NCI-H2081 (cell line): ENCODE results near the gene CORO1C.
"Not testable (repeated sequence)": the region's sequence is repeated elsewhere in the genome, so short reads cannot be mapped to it uniquely, and the experiment has no call there.

Source experiments
- DNase-seq, 2 experiments: peaks; one replicate each; lab custom pipeline; 2025; lab: John Stamatoyannopoulos, UW

CORO1C gene

DNA sequence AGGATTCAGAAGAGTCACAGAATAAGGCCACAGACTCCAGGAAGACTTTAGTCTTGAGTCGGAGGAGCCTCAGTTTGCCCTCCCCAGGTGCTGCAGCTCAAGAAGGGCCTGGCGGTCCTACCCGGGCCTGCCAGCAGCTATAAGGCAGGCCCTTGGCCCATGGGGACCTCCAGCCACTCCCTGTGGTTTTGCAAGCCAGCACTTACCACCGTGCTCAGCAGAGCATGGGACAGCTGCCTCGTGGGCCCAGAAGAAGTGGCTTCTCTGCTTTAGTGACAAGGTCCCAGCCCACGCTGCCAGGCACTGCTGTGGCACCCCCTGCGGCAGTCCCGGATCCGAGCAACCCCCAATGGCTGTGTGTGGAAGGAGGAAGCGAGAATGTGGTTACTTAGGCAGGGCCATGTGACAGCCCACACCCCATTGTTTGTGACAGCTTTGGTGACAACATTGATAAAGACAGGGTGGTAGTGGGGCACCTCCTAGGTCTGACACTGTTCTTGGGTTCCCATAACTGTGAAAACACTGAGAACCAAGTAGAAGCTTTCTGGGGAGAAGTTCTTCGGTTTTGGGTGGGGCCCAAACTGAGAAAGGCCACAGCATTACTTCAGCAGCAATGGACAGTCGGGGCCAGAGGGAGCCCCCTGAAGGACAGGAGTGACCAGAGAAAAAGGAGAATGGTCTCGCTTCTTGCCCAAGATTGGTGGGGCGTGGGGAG is 97.6 kb downstream of the CORO1C start, which contains the start of gene SELPLG:
Gene SELPLG (minus strand): TSS at position 361 of the 715 bp plus-strand sequence. CDS start 9,587 bp downstream, outside the sequence.
- no peak for DNase-seq

DNA sequence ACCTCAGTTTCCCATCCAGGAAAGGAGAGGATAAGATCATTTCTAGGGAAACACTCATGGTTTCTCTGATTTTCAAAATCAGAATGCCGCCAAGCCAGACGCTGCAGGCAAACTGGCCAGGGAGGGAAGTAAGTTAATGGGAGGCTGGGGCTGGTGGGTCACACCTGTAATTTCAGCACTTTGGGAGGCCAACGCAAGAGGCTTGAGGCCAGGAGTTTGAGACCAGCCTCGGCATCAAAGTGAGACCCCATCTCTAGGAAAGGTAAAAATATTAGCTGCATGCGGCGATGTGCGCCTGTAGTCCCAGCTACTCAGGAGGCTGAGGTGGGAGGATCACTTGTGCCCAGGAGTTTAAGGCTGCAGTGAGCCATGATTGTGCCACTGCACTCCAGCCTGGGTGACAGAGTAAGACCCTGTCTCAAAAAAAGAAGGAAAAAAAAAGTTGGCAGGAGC is 98.2 kb downstream of the CORO1C start:
- DNase-seq = no peak

DNA sequence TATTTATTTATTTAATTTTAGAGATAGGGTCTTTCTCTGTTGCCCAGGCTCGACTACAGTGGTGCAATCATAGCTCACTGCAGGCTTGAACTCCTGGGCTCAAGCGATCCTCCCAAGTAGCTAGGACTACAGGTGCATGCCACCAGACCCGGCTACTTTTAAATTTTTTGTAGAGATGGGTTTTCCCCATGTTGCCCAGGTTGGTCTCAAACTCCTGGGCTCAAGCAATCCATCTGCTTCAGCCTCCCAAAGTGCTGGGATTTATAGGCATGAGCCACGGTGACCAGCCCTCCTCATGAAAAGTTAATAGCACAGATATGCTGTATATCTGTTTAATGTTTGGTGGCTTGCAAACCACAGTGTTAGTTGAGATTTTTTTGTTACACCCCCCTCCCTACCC is 100.1 kb downstream of the CORO1C start:
- DNase-seq = not testable (repeated sequence)

DNA sequence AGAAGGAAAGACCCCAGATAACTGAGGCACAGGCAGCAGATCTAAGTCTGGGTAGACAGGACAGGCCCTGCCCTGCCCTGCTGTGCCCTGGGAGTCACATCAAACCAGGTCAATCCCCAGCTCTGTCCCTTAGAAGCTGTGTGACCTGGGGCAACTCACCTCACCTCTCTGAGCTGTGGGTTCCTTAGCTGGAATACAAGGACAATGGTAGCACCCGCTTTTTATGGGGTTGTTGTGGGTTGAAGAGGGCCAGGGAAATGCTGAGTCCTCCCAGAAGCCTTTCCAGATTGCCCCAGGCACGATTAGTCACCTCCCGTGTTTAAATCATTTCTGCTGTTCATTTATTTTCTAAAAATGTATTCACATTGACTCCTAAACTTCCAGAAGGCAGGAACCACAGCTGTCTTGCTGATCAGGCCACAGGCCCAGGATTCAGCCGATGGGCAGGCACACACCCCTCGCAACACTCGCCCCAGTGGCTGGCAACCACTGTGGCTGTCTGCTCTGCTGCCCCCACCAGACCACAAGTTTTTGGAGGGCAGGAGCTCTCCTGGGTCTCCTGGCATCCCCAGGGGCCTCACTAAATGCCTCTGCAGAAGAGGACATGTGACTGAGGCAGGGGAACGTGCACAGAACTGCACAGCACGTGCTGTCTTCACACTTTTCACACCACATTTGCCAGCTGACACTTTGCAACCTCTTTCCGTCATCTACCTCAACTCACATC is 100.7 kb downstream of the CORO1C start:
- DNase-seq = no peak

DNA sequence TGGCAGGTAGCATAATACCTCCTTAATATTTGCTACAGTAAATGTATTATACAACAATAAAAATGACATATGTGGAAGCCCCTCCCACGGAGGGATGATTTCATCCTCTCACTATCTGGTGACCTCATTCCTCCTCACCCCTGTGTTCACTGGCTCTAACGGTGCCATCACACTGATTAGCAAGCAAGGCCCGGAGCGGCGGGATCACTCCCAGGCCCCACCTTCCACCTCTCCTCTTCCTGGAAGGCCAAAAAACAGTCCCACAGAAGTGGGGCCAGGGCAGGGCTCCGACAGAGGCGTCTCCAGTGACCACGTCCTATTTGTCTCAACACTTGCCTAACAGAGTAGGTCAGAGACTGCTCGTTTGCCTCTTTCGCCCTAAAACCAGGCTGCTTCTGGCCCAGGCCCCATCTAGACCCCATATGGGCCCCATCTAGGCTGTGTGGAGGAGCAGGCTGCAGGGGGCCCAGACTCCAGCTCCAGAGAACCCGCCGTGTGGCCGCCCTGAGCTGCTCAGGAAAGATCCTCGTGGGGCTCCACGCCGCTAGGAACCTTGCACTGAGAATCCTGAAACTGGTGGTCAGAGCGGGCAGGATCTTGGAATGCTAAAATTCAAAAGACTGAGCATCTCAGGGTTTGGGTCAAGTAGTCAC is 101.4 kb downstream of the CORO1C start:
- DNase-seq = no peak

DNA sequence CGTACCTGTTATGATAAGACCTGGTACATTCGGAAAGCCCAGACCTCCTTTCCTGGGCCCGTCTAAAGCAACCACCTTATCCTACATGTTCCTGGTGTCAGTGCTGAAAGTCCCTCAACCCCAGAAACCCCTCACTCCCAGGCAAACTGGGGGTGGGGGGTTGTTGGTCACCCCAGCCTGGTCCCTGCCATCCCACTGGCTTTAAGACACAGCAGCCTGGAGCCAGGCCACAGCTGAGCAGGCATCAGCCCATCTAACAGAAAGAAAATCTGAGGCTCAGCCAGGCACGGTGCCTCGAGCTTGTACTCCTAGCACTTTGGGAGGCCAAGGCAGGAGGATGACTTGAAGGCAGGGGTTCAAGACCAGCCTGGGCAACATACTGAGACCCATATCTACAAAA is 102.2 kb downstream of the CORO1C start:
- no peak for DNase-seq

DNA sequence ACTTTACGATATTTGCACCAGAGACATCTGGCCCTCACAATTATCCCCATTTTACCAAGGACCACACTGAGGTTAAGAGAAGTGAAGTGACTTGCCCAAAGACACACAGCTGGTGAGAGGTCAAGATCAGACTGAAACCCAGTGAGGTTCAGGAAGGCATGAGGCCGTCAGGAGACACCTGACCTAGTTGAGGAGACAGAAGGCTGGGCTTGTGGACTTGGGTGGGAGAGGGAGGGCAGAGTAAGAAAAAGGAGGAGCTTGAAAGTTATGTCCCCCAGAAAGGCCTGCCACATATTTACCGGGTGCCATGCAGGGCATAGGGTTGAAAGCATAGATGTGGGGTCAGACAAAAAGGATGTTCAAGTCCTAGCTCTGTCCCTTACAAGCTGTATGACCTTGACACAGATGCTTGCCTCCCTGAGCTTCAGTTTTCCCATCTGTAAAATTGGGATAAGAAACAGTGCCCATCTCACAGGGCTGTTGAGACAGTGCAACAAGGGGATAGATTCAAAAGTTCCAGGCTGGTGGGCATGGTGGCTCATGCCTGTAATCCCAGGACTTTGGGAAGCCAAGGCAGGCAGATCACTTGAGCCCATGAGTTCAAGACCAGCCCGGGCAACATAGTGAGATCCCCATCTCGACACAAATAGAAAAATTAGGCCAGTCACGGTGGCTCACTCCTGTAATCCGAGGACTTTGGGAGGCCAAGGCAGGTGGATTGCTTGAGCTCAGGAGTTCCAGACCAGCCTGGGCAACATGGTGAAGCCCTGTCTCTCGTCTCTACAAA is 104.0 kb downstream of the CORO1C start:
- no peak for DNase-seq

DNA sequence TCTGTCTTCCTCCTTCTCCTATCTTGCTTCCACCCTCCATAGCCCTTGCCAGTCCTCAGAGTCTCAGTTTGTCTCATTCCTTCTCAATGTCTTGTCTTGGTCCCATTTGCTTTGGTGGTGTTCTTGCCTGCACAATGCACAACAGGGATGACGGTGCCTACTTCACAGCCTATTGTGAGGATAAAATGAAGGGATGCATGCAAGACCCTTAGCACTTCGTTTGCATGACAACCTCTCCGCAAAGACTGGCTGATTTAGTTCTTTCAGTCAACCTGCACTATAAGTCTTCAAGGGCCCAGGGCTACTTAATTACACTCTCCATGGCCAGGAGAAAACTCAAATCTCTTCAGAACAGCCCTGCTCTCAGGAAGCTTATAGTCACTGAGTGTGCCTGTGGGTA is 106.1 kb downstream of the CORO1C start:
- DNase-seq = no peak

DNA sequence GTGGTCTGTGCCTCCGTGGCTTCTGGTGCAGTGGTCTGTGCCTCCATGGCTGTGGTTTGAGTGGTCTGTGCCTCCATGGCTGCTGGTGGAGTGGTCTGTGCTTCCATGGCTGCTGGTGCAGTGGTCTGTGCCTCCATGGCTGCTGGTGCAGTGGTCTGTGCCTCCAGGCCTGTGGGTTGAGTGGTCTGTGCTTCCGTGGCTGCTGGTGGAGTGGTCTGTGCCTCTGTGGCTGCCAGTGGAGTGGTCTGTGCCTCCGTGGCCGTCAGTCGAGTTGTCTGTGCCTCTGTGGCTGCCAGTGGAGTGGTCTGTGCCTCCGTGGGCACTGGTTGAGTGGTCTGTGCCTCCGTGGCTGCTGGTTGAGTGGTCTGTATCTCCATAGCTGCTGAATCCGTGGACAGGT is 107.7 kb downstream of the CORO1C start:
- no peak for DNase-seq

DNA sequence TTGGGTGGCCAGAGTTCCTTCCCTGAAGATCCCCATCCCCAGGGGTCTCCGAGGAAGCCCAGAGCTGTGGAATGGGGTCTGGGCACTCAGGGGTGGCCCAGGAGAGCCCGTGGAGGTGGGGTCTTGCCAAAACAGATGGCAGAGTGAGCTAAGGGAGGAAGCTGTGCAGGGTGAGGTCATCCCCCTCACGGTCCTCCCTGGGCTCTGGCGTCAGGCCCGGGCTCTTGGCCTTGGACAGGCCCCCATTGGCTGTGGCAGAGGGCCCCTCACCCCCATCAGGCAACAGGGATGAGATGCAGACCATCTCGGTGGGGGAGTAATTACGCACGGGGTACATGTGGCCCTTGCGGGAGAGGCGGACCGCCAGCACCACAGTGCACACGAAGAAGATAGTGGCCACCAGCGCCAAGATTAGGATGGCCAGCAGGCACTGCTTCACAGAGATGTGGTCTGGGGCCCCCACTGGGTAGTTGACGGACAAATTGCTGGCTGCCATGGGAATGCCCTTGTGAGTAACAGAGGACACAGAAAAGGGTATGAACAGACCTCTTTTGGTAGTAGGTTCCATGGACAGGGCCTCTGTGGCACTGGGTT is 108.3 kb downstream of the CORO1C start:
- DNase-seq = no peak

DNA sequence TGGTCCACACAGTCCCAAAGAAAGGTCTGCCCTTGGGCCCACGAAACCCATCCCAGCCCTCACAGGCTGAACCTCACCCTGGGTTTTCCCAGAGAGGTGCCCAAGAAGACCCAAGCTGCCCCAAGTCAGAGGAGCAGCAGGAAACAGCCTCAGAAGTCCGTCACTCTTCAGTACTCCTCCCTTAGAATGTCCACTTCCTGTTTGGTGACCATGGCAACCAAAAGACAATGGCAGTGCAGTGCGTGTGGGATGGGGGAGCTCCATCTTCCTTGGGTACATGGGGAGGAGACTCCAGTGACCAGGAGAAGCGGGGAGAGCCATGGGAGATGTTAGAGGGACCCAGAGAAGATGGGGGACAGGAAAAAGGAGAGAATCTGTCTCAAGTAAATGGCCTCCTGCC is 108.9 kb downstream of the CORO1C start:
- DNase-seq = peak in 1 of 2 experiments; percentile 44

DNA sequence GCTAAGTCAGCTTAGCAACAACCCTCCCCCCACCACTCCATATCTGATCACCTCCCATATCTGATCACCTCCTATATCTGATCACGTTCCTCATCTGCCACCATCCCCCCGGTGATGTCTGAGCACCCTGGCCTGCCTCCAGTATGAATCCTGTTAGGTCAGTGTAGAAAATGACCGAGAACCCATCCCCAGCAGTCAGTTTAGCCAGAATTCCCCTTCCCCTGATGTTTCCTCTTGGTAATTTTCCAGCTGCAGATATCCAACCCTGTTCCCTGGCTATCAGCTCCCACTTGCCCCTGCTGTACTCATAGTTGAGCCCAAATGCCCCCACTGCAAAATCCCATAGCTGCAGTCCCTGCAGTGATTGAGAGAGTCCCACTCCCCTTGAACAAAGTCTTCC is 110.2 kb downstream of the CORO1C start:
- no peak for DNase-seq

DNA sequence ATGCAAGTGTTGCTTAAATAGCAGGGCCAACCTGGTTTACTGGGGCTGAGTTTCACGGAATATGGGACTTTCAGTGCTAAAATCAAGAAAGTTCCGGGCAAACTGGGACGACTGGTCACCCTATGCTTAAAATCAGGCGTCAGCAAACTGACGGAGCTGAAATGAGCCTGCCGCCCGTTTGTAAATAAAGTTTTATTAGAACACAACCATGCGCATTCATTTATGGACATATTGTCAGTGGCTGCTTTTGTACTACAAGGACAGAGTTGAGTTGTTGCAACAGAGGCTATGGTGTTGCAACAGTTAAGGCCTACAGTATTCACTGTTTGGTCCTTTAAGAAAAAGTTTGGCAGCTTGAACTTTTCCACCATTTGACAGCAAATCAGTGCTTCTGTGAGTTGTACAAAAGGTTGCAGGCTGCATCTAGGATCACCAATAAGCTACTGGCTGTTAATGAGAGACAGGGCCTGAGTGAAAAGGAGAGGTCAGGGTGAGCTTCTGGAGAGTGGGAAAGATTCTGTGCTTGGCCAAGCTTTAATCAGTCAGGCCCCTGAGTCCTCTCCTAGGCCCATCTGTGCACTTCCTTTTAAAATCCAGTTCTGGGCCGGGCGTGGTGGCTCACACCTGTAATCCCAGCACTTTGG is 111.0 kb downstream of the CORO1C start:
- DNase-seq = no peak

DNA sequence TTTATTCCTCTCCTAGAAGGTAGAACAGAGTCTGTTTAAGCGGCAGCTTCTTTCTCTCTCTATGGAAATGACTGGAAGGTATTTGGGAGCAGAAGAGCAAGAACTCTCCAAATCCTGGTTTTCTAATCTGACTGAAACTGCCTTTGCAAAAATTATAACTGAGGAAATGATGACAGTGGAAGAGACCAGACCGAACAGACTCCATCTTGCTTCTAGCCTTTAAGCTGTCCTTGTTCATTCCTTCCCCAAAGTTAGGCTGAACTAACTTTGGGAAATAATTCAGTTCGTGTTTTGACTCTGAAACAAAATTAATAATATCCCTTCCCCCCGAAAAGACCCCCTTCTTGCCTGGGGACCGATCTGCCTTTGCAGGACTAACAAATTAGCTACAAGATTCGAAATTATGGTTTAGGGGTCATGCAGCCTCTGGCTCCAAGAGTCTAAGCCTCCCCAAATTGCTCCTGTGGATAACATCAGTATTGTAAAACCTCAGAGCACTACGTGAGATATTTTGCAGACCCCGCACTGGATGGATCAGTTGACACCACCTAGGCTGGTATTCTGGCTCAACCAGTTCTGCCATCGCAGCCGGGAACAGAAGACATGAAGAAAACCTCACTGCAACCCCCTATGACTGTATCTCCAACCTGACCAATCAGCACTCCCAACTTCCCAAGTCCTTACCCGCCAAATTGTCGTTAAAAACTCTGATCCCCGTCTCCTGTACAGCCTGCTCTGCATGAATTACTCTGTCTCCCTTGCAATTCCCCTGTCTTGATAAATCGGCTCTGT is 111.8 kb downstream of the CORO1C start:
- no peak for DNase-seq

DNA sequence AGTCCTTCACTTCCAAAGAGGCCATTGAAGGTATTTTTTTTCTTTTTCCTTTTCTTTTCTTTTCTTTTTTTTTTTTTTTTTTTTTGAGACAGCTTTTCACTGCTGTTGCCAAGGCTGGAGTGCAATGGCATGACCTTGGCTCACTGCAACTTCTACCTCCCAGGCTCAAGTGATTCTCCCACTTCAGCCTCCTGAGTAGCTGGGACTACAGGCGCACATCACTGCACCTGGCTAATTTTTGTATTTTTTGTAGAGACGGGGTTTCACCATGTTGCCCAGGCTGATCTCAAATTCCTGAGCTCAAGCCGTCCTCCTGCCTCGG is 112.4 kb downstream of the CORO1C start:
- not testable (repeated sequence) for DNase-seq

DNA sequence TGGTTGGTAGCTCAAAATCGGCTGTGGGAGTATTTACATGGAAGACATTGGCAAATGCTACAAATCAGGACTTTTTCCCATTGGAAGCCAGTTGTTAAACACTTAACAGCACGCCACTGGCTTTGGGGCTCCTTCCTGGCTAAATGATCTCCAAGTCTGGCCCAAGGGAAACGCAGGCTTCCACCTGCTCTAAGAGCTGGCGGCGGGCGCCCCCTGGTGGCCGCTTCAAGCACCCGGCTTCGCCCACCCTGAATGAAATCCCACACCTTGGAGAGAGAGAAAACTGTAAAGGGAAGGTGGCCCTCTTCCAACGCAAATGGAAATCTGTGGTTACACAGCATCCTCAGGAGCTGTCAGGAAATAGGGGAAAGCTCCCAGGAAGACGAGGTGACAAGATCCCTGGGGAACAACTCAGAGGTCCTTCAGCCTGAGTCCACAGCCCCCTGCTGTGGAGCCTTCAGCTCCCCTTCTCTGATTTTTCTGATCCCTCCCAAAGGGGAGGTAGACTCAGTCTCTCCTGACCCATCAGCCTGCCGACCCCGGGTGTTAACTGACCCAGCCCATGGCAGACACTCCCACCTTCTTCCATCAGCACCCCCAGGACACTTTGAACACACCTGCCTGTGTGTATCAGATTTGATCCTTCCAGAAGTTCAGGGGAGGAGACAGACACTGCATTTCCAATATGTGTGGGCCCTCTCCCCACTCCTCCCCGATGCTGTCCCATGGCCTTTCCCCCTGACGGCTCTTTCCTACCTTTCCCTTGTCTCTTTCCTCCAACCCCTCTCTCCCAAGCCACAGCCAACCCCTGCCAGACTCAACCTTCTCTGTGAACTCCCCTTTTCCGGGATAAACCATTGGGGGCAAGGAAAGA is 113.0 kb downstream of the CORO1C start:
- peak; percentile 75 to 78 for DNase-seq

DNA sequence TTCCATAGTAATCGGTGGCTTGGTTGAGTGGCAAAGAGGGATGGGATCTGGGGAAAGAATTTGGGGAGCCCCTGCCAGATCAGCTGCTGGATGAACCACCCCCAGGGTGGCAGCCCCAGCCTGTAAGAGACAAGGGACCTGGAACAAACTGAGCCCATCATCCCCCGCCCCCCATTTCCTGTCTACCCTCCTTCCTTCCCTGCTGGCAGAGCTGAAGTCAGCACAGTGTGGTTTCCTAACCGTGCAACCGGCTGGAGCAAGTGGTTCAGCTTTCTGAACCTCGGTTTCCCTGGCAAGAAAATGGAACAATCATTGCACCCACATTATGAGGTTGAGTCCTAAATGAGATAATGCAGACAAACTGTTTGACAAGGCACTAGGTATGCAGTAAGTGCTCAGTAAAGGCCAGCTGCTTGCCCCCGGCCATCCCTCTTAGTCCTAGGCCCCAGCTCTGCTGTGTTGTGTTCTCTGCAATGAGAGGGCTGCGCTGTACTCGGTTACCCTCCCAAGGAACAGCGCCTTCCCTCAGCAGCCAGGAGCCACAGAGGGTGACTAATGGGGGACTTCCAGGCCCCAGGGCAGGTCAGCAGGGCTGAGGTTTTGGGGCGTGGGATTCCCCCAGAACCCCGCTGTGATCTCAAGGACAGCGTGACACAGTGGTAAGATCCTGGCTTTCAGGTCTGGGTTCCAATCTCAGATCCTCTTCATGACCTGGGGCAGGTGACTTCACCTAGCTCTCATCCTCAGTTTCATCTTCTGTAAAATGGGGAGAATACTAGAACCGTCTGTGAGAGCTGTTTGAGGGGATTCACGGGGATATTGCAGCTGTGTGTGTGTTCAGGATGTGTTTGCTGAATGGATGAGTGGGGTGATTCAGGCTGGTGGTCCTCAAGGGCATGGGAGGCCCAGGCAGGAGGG is 114.1 kb downstream of the CORO1C start:
- DNase-seq = no peak

DNA sequence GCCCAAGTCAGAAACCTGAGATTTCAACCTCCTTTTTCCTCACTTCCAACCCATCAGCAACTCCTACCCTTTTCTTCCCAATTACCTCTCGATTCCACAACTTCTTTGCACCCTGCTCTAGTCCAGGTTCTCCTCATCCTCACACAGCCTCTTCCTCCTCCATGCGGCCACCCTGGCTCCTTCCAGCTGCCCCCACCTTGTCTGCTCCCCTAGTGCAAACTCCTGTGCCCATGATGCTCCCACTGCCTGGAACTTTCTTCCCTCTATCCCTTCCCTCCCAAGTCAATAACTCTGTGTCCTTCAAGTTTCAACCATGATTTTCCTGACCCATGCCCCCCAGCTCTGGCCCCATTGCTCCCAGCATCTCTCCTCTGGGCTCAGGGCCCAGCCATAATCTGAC is 115.0 kb downstream of the CORO1C start:
- no peak for DNase-seq
